ENCODE measurements around the gene ITGBL1. TPM values are rescaled to one million over a fixed set of nuclear protein-coding genes. Genes with fewer than 3 reads are reported as not detected.

Gene ITGBL1
- total RNA-seq, 2 experiments from 2014 or later = not detected

GRCh38 chr13:101655435-101655834 lies 203.0 kb downstream of the ITGBL1 start:
- intact Hi-C loops (cut with micrococcal nuclease) = no loop called here
- Mint-ChIP-seq H3K4me1 (ENCODE audit: low read depth) (no peaks in the 10 kb centered on the region), H3K27me3 (peaks cover 23% of the 10 kb centered on the region), H3K9me3 (no peaks in the 10 kb centered on the region), H3K36me3 (no peaks in the 10 kb centered on the region), H3K4me3 (no peak overlapping the region), H3K27ac (no peak overlapping the region)
- ChIA-PET POLR2A (no interaction called here), CTCF (no interaction called here)
- no peak for DNase-seq

GRCh38 chr13:101660711-101661110 lies 208.2 kb downstream of the ITGBL1 start:
- CTCF ChIA-PET = no interaction called here
- intact Hi-C loops (cut with micrococcal nuclease) = no loop called here
- no peak for DNase-seq
- no peak overlapping the region for H3K4me3 Mint-ChIP-seq
- H3K4me1 Mint-ChIP-seq (ENCODE audit: low read depth) = no peaks in the 10 kb centered on the region
- H3K27me3 Mint-ChIP-seq = peaks cover 4% of the 10 kb centered on the region
- H3K9me3 Mint-ChIP-seq = no peaks in the 10 kb centered on the region
- POLR2A ChIA-PET = no interaction called here
- H3K36me3 Mint-ChIP-seq = no peaks in the 10 kb centered on the region
- H3K27ac Mint-ChIP-seq = no peak overlapping the region

GRCh38 chr13:101661839-101662238 lies 209.4 kb downstream of the ITGBL1 start:
- ChIA-PET POLR2A (no interaction called here), CTCF (no interaction called here)
- no peak for DNase-seq
- Mint-ChIP-seq H3K36me3 (no peaks in the 10 kb centered on the region), H3K27me3 (peaks cover 8% of the 10 kb centered on the region), H3K4me1 (ENCODE audit: low read depth) (no peaks in the 10 kb centered on the region), H3K4me3 (no peak overlapping the region), H3K27ac (no peak overlapping the region), H3K9me3 (no peaks in the 10 kb centered on the region)
- intact Hi-C loops (cut with micrococcal nuclease) = no loop called here

- ChIA-PET POLR2A (no interaction called here), CTCF (no interaction called here)
- no peaks in the 10 kb centered on the region for H3K27me3 Mint-ChIP-seq
- H3K36me3 Mint-ChIP-seq = no peaks in the 10 kb centered on the region
- H3K4me1 Mint-ChIP-seq (ENCODE audit: low read depth) = no peaks in the 10 kb centered on the region
- no peak for DNase-seq
- H3K4me3 Mint-ChIP-seq = no peak overlapping the region
- H3K9me3 Mint-ChIP-seq = no peaks in the 10 kb centered on the region
- intact Hi-C loops (cut with micrococcal nuclease) = no loop called here
- no peak overlapping the region for H3K27ac Mint-ChIP-seq
These were observed 221.1 kb downstream of the ITGBL1 start for GRCh38 chr13:101673360-101674105.

GRCh38 chr13:101681834-101682233 lies 229.4 kb downstream of the ITGBL1 start:
- intact Hi-C loops (cut with micrococcal nuclease) = no loop called here
- no peaks in the 10 kb centered on the region for H3K4me1 Mint-ChIP-seq (ENCODE audit: low read depth)
- CTCF ChIA-PET = no interaction called here
- peaks cover 15% of the 10 kb centered on the region for H3K27me3 Mint-ChIP-seq
- no peaks in the 10 kb centered on the region for H3K36me3 Mint-ChIP-seq
- no peak overlapping the region for H3K27ac Mint-ChIP-seq
- DNase-seq = no peak
- H3K4me3 Mint-ChIP-seq = no peak overlapping the region
- H3K9me3 Mint-ChIP-seq = no peaks in the 10 kb centered on the region
- POLR2A ChIA-PET = no interaction called here

GRCh38 chr13:101686003-101686402 lies 233.5 kb downstream of the ITGBL1 start:
- Mint-ChIP-seq H3K36me3 (no peaks in the 10 kb centered on the region), H3K4me1 (ENCODE audit: low read depth) (no peaks in the 10 kb centered on the region), H3K9me3 (no peaks in the 10 kb centered on the region), H3K27ac (no peak overlapping the region), H3K27me3 (peaks cover 19% of the 10 kb centered on the region), H3K4me3 (no peak overlapping the region)
- POLR2A ChIA-PET = no interaction called here
- CTCF ChIA-PET = no interaction called here
- intact Hi-C loops (cut with micrococcal nuclease) = no loop called here
- no peak for DNase-seq

- intact Hi-C loops (cut with micrococcal nuclease) = no loop called here
- CTCF ChIA-PET = no interaction called here
- POLR2A ChIA-PET = no interaction called here
- Mint-ChIP-seq H3K27ac (no peak overlapping the region), H3K4me3 (no peak overlapping the region), H3K27me3 (peaks cover 11% of the 10 kb centered on the region), H3K4me1 (ENCODE audit: low read depth) (no peaks in the 10 kb centered on the region), H3K9me3 (no peaks in the 10 kb centered on the region), H3K36me3 (no peaks in the 10 kb centered on the region)
- DNase-seq = no peak
These were observed 238.4 kb downstream of the ITGBL1 start for GRCh38 chr13:101690871-101691270.

- Mint-ChIP-seq H3K4me3 (no peak overlapping the region), H3K9me3 (no peaks in the 10 kb centered on the region), H3K27me3 (peaks cover 11% of the 10 kb centered on the region), H3K4me1 (ENCODE audit: low read depth) (no peaks in the 10 kb centered on the region), H3K27ac (no peak overlapping the region), H3K36me3 (no peaks in the 10 kb centered on the region)
- ChIA-PET POLR2A (no interaction called here), CTCF (no interaction called here)
- intact Hi-C loops (cut with micrococcal nuclease) = no loop called here
- DNase-seq = no peak
These were observed 238.9 kb downstream of the ITGBL1 start for GRCh38 chr13:101691341-101691860.

GRCh38 chr13:101695870-101696516 lies 243.5 kb downstream of the ITGBL1 start:
- H3K4me1 Mint-ChIP-seq (ENCODE audit: low read depth) = no peaks in the 10 kb centered on the region
- no peak overlapping the region for H3K4me3 Mint-ChIP-seq
- H3K9me3 Mint-ChIP-seq = no peaks in the 10 kb centered on the region
- CTCF ChIA-PET = no interaction called here
- no peaks in the 10 kb centered on the region for H3K36me3 Mint-ChIP-seq
- POLR2A ChIA-PET = no interaction called here
- no peak overlapping the region for H3K27ac Mint-ChIP-seq
- no peak for DNase-seq
- H3K27me3 Mint-ChIP-seq = peaks cover 3% of the 10 kb centered on the region
- intact Hi-C loops (cut with micrococcal nuclease) = no loop called here

- ChIA-PET CTCF (no interaction called here), POLR2A (no interaction called here)
- H3K27me3 Mint-ChIP-seq = peaks cover 3% of the 10 kb centered on the region
- H3K4me3 Mint-ChIP-seq = no peak overlapping the region
- intact Hi-C loops (cut with micrococcal nuclease) = no loop called here
- H3K27ac Mint-ChIP-seq = no peak overlapping the region
- no peaks in the 10 kb centered on the region for H3K4me1 Mint-ChIP-seq (ENCODE audit: low read depth)
- DNase-seq = no peak
- no peaks in the 10 kb centered on the region for H3K9me3 Mint-ChIP-seq
- H3K36me3 Mint-ChIP-seq = no peaks in the 10 kb centered on the region
These were observed 245.3 kb downstream of the ITGBL1 start for GRCh38 chr13:101697745-101698144.

GRCh38 chr13:101698400-101698799 lies 245.9 kb downstream of the ITGBL1 start:
- H3K36me3 Mint-ChIP-seq = no peaks in the 10 kb centered on the region
- intact Hi-C loops (cut with micrococcal nuclease) = no loop called here
- ChIA-PET POLR2A (no interaction called here), CTCF (no interaction called here)
- H3K4me1 Mint-ChIP-seq (ENCODE audit: low read depth) = no peaks in the 10 kb centered on the region
- no peak overlapping the region for H3K4me3 Mint-ChIP-seq
- H3K9me3 Mint-ChIP-seq = no peaks in the 10 kb centered on the region
- no peak overlapping the region for H3K27ac Mint-ChIP-seq
- no peak for DNase-seq
- H3K27me3 Mint-ChIP-seq = peaks cover 6% of the 10 kb centered on the region

- Mint-ChIP-seq H3K4me1 (ENCODE audit: low read depth) (no peaks in the 10 kb centered on the region), H3K27me3 (peaks cover 9% of the 10 kb centered on the region), H3K9me3 (no peaks in the 10 kb centered on the region), H3K4me3 (no peak overlapping the region), H3K27ac (no peak overlapping the region), H3K36me3 (no peaks in the 10 kb centered on the region)
- ChIA-PET CTCF (no interaction called here), POLR2A (no interaction called here)
- intact Hi-C loops (cut with micrococcal nuclease) = no loop called here
- DNase-seq = no peak
These were observed 248.1 kb downstream of the ITGBL1 start for GRCh38 chr13:101700598-101700997.

GRCh38 chr13:101703081-101703480 lies 250.6 kb downstream of the ITGBL1 start:
- peaks cover 9% of the 10 kb centered on the region for H3K27me3 Mint-ChIP-seq
- H3K36me3 Mint-ChIP-seq = no peaks in the 10 kb centered on the region
- H3K4me1 Mint-ChIP-seq (ENCODE audit: low read depth) = peaks cover 7% of the 10 kb centered on the region
- H3K9me3 Mint-ChIP-seq = no peaks in the 10 kb centered on the region
- CTCF ChIA-PET = no interaction called here
- POLR2A ChIA-PET = interaction anchor here (0.7 kb wide), 1 partner anchor 1957 kb away, joined by 7 read pairs; no protein-coding TSS in a partner anchor
- no peak for DNase-seq
- no peak overlapping the region for H3K4me3 Mint-ChIP-seq
- intact Hi-C loops (cut with micrococcal nuclease) = no loop called here
- no peak overlapping the region for H3K27ac Mint-ChIP-seq

All from activated CD4-positive, alpha-beta memory T cell treated with anti-CD3 and anti-CD28 coated beads for 36 hours (primary cell).